ENCODE results near the gene ZBTB7B. TPM values are rescaled to one million over a fixed set of nuclear protein-coding genes. Genes with fewer than 3 reads are reported as not detected.
"Not testable (repeated sequence)": the region's sequence is repeated elsewhere in the genome, so short reads cannot be mapped to it uniquely, and the experiment has no call there.

The ZBTB7B gene
- total RNA-seq, 1 donor from 2014 or later, result 89.5 TPM

GRCh38 chr1:154967331-154967950 lies 35.2 kb upstream of the ZBTB7B start:
- ATAC-seq, result no peak
- no peak for DNase-seq (ENCODE audit: low spot score)

GRCh38 chr1:154968731-154969130 lies 33.9 kb upstream of the ZBTB7B start:
- DNase-seq (ENCODE audit: low spot score), result no peak
- no peak for ATAC-seq

GRCh38 chr1:154969246-154969645 lies 33.4 kb upstream of the ZBTB7B start:
- DNase-seq (ENCODE audit: low spot score) (no peak), ATAC-seq (no peak)

- DNase-seq (ENCODE audit: low spot score) (no peak), ATAC-seq (no peak)
Observed at GRCh38 chr1:154969860-154970452, 32.6 kb upstream of the ZBTB7B start.

- peak; percentile 37 for ATAC-seq
Observed at GRCh38 chr1:154970631-154971340, 31.8 kb upstream of the ZBTB7B start, which contains the start of gene SHC1. Gene SHC1 (minus strand): TSS chr1:154970747. CDS start chr1:154970526, 221 bp downstream.

GRCh38 chr1:154971341-154971998 lies 31.1 kb upstream of the ZBTB7B start:
- ATAC-seq, result no peak
- DNase-seq (ENCODE audit: low spot score), result no peak

More at GRCh38 chr1:154970631-154971340, 31.8 kb upstream of the ZBTB7B start, which contains the start of gene SHC1:
- peak; percentile 87 for DNase-seq (ENCODE audit: low spot score)

GRCh38 chr1:154972213-154972516 lies 30.4 kb upstream of the ZBTB7B start:
- no peak for DNase-seq (ENCODE audit: low spot score)
- ATAC-seq, result no peak

DNA sequence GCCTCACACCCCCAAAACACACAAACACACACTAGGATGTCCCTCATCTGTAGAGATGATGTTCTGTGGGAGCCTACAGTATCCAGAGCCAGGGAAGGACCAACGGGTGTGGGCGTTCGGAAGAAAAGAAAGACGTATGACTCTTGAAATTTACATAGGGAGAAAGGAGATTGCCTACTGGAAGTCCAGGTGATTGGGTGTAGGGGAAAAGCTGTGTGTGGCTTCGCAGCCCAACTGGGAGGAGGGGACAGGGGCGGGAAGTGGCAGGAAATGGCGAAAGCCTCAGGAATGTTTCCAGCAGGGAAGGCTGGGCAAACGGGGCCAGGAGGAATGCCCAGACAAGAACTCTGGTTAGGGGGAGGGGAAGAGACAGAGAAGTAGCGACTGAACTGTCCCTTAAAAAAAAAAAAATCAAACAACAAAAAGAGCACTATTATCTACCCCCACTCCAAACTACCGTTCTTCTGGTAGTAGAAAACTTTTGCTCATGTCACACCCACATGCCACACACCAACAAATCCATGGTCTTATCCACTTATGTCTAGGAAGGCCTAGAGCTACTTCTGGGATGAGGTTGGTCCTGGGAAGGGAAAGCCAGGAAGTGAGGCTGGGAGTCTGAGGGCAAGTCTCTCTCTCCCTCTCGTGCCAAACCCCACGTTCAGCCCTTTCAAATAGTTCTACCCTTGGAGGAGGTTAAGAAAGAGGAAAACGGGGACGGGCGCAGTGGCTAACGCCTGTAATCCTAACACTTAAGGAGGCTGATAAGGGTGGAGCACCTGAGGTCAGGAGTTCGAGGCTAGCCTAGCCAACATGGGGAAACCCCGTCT lies 29.9 kb upstream of the ZBTB7B start:
- peak; percentile 90 for DNase-seq (ENCODE audit: low spot score)
- ATAC-seq, result peak; percentile 45

DNA sequence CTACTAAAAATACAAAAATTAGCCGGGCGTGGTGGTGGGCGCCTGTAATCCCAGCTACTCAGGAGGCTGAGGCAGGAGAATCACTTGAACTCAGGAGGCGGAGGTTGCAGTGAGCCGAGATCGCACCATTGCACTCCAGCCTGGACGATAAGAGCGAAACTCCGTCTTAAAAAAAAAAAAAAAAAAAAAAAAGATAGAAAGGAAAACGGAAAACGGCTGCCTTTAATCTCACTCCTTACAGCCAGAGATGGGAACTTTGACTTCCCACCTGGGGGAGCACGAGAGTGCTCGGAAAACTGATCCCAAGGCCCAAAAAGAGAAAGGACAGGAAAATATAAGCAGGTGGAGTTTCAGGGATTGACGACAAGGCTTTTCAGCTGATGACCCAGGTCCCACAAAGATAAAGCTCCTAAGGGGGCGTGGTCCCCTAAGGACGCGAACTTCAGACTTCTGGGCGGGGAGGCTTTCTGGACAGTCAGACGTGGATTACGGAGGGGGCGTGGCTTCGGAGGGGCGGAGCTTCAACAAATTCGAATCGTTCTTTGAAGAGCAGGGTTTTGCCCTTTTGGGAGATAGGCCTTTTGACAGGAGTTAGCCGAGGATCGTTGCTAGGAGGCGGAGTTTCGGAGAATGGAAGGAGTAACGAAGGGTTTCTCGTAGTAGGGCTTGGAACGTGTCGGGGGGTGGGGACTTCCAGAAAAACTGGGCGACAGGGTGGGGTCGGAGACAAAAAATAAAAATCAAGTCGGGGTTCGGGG lies 29.1 kb upstream of the ZBTB7B start:
- DNase-seq (ENCODE audit: low spot score) (peak; percentile 99), ATAC-seq (peak; percentile 67)

DNA sequence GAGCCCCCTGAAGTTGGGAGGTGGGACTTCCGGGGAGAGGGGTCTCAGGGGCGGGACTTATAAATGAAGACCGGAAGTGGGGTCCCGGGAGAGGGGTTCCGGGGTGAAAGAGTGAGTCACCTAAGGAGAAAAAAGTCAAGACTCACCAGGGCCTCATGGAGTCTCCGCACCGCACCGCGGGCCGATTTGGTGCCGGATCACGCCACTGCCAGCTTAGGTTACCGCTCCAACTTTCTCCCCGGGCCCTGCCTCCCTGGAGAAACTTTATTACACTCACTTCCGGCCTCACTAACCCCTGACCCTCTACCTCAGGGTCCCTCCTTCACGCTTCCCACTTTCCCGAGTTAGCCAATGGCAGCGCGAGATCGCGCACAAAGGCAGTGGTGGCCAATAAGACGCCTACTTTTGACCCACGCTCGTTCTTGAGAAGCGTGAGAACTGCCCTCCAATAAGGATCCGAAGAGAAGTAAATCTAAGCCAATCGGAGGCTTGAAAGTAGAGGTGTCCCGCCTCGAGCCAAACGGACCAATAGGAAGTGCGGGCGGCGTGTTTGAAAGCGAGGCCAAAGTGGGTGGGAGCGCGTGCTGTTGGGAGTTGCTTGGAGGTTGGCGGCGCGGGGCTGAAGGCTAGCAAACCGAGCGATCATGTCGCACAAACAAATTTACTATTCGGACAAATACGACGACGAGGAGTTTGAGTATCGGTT lies 28.3 kb upstream of the ZBTB7B start, which contains the start of gene CKS1B:
TSS of gene CKS1B (plus strand) at position 580 of the 706 bp plus-strand sequence. CDS start at position 645, 65 bp downstream.
- DNase-seq (ENCODE audit: low spot score) (peak; percentile 98), ATAC-seq (peak; percentile 73)

DNA sequence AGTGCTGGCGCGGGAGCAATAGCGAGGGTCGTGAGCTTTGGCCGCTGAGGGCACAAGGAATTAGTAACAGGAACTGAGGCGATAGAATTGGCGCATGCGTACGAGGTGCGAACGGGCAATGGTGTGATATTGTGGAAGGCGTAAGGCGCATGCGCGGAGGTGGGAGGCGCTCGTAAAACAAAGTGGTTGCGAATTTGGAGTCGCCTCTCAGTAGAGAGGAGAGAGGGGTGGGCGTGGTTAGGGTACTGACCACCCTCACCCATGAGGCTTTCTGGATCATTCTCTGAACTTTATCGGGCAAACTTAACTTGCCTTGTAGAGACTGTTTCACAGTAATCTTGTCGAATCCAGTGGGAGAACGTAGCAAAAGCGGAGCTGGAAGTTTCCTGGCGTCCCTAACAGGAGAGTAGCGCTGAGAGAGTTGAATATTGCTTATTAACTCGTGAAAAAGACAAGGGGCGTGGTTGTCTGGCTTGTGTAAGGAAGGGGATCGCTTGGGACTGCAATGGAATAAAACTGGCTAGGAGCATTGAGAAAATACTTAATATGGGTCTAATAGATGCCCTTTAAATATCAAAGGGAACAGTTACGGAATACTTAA lies 27.7 kb upstream of the ZBTB7B start:
- DNase-seq (ENCODE audit: low spot score), result peak; percentile 96

DNA sequence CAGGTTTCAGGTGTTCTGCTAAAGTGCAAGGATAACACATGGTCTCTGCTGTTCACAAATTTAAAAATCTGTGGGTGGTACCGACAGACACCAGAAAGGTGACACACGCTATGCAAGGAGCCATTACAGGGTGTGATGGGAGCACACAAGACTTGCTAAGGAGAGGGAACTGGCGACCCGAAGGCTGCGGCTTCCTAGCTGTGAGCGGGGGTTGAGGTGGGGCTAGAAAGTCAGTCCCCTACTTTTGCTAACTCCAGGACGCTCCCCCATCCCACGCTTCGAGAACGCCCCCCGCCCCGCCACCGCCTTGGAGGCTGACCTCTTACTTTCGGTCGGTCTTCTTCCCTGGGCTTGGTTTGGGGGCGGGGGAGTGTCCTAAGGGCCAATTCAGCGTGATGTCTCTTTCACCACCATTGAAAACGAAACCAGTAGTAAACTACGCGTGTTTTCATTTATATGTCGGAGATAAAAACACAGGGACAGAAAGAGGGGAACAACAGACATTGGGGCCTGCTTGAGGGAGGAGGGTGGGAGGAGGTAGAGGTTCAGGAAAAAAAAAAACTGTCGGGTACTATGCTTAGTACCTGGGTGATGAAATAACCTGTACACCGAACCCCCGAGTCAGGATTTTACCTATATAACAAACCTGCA lies 27.1 kb upstream of the ZBTB7B start:
- ATAC-seq (no peak), DNase-seq (ENCODE audit: low spot score) (peak; percentile 68)

More for the DNA sequence above, 27.7 kb upstream of the ZBTB7B start:
- ATAC-seq, result peak; percentile 50

- not testable (repeated sequence) for ATAC-seq; DNase-seq (ENCODE audit: low spot score)
Observed at GRCh38 chr1:154977762-154978161, 24.8 kb upstream of the ZBTB7B start.

DNA sequence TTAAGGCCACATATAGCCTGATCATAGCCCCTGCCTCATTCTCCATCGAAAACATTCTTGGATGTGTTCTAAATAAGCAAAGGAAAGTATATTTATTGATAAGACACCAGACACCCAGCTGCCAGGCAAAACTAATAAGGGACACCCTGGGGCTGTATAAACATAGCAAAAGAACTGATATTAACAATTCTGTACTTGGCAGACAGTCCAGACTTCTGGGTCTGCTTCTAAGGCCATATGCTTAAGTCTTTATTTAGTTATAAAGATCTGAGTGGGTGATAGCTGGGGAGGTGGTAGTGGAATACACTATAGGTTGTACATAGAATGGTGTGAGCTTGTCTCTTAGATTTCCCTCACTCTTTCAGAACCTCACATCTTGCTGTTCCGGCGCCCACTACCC lies 24.2 kb upstream of the ZBTB7B start:
- no peak for DNase-seq (ENCODE audit: low spot score)
- ATAC-seq, result no peak

DNA sequence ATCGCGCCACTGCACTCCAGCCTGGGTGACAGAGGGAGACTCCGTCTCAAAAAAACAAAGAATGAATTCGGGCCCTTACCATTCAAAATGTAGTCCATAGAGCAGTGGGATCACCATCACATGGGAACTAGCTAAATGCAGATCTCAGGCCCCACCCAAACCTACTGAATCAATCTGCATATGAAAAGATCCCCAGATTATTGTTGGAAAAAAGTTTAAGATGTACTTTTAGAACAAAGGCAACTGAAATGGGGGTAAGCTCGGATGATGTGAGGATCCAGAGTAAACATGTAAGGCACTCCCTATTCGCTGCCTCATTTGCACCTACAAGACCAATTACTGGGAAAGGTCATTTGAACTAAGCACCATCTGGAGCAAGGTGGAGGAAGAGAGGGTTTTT lies 20.3 kb upstream of the ZBTB7B start:
- ATAC-seq (no peak), DNase-seq (ENCODE audit: low spot score) (no peak)

DNA sequence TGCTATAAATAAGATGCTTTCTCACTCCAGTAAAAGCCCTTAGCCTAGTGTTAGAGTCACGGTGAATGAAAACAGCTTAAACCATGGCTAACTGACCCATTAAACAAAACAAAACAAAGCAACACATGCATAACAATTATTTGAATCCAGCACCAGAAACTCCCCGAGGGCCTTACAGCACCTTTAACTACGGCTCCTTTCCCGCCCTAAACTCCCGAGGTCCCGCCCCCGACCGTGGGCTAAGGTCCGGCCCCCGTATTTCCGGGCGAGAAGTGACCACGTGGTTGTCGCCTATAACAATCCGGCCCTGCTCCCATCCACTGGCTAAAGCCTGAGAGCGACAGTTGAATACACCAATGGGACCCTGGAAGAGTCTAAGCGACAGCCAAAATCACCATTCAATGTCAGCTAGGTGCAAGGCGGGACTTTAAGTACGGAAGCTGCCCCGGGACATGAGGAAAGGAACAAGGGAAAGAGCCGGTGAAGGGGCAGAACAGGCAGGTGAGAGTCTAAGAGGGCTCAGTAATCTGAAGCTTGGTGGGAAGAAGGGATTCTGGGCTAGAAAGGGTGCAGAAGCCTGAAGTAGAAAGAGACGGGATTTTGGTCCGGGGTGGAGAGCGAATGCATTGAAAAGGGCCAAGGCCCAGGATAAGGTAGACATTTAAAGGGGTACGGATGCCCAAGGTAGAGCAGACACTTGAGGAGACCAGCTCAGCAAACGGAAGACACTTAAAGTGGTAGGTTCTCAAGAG lies 19.5 kb upstream of the ZBTB7B start, which contains the start of gene FLAD1:
TSS of gene FLAD1 (plus strand) at position 448 of the 752 bp plus-strand sequence. CDS start 351 bp downstream, outside the sequence.
- ATAC-seq, result peak; percentile 95

DNA sequence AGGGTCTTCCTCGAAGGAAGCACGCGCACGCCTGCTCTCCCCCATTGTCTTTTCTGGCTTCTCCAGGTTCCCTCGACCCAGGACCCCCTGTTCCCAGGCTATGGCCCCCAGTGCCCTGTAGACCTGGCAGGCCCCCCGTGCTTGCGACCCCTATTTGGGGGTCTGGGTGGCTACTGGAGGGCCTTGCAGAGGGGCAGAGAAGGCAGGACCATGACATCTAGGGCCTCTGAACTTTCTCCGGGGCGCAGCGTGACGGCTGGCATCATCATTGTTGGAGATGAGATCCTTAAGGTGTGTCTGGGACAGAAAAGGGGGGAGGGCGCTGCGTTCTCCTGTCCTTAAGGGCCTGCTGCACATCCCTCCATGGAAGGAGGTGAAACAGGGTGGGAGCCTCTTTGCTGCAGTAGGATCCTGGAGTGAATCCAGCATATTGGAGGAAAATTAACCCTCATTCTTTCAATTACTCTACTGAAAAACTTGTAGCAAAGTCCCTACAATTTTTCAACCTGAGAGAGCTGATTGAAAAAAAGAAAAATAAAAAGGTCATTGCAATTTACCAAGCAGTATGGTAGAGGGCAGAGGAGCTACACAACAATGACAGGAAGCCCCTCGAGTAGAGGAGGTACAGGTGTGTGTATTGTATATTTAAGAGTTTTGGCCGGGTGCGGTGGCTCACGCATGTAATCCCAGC lies 18.7 kb upstream of the ZBTB7B start:
- ATAC-seq, result no peak
- no peak for DNase-seq (ENCODE audit: low spot score)

More for the DNA sequence above, 19.5 kb upstream of the ZBTB7B start, which contains the start of gene FLAD1:
- peak; percentile 98 for DNase-seq (ENCODE audit: low spot score)
